Measurements from ENCODE around the gene IST1. TPM values are rescaled to one million over a fixed set of nuclear protein-coding genes. Genes with fewer than 3 reads are reported as not detected.
A peak's percentile ranks its signal among the peaks of the same experiment; 100 is the strongest.
"Not testable (repeated sequence)": the region's sequence is repeated elsewhere in the genome, so short reads cannot be mapped to it uniquely, and the experiment has no call there.

The IST1 gene
- total RNA-seq, 1 donor from 2014 or later, result 309 TPM

- H3K36me3 Mint-ChIP-seq, result peaks cover 23% of the 10 kb centered on the region
- H3K4me3 Mint-ChIP-seq, result no peak overlapping the region
- H3K27me3 Mint-ChIP-seq (ENCODE audit: low read depth), result no peaks in the 10 kb centered on the region
- no peak for TF ChIP-seq CTCF (IDR thresholded peaks at IDR 0.05; ENCODE audit: unreplicated experiment)
- peaks cover 6% of the 10 kb centered on the region for H3K4me1 Mint-ChIP-seq
- DNase-seq (ENCODE audit: low spot score in 2 of 2, unreplicated experiment in 2 of 2), result no peak
- no peak overlapping the region for H3K27ac Mint-ChIP-seq
- peaks cover 3% of the 10 kb centered on the region for H3K9me3 Mint-ChIP-seq
These were observed 7.5 kb downstream of the IST1 start for GRCh38 chr16:71902656-71903365.

- peaks cover 26% of the 10 kb centered on the region for H3K36me3 Mint-ChIP-seq
- peak overlapping the region; percentile 10 for H3K27ac Mint-ChIP-seq
- TF ChIP-seq CTCF (IDR thresholded peaks at IDR 0.05; ENCODE audit: unreplicated experiment), result no peak
- peaks cover 6% of the 10 kb centered on the region for H3K4me1 Mint-ChIP-seq
- H3K4me3 Mint-ChIP-seq, result no peak overlapping the region
- peaks cover 3% of the 10 kb centered on the region for H3K9me3 Mint-ChIP-seq
- no peaks in the 10 kb centered on the region for H3K27me3 Mint-ChIP-seq (ENCODE audit: low read depth)
- DNase-seq (ENCODE audit: low spot score in 2 of 2, unreplicated experiment in 2 of 2), result no peak
These were observed 8.3 kb downstream of the IST1 start for GRCh38 chr16:71903608-71904007.

- Mint-ChIP-seq H3K36me3 (peaks cover 32% of the 10 kb centered on the region), H3K27ac (no peak overlapping the region), H3K9me3 (peaks cover 3% of the 10 kb centered on the region), H3K27me3 (ENCODE audit: low read depth) (no peaks in the 10 kb centered on the region), H3K4me1 (peaks cover 6% of the 10 kb centered on the region), H3K4me3 (no peak overlapping the region)
- TF ChIP-seq CTCF (IDR thresholded peaks at IDR 0.05; ENCODE audit: unreplicated experiment), result no peak
- no peak for DNase-seq (ENCODE audit: low spot score in 2 of 2, unreplicated experiment in 2 of 2)
These were observed 8.9 kb downstream of the IST1 start for GRCh38 chr16:71904239-71904638.

GRCh38 chr16:71905765-71906164, 10.4 kb downstream of the IST1 start:
- peaks cover 10% of the 10 kb centered on the region for H3K4me1 Mint-ChIP-seq
- not testable (repeated sequence) for H3K9me3 Mint-ChIP-seq

GRCh38 chr16:71911121-71911520, 15.8 kb downstream of the IST1 start:
- H3K4me1 Mint-ChIP-seq, result peaks cover 18% of the 10 kb centered on the region
- DNase-seq (ENCODE audit: low spot score in 2 of 2, unreplicated experiment in 2 of 2), result no peak
- TF ChIP-seq CTCF (IDR thresholded peaks at IDR 0.05; ENCODE audit: unreplicated experiment), result no peak
- no peaks in the 10 kb centered on the region for H3K27me3 Mint-ChIP-seq (ENCODE audit: low read depth)
- H3K4me3 Mint-ChIP-seq, result no peak overlapping the region
- H3K27ac Mint-ChIP-seq, result no peak overlapping the region
- H3K36me3 Mint-ChIP-seq, result peaks cover 48% of the 10 kb centered on the region
- peaks cover 10% of the 10 kb centered on the region for H3K9me3 Mint-ChIP-seq

More at GRCh38 chr16:71905765-71906164, 10.4 kb downstream of the IST1 start:
- H3K27me3 Mint-ChIP-seq (ENCODE audit: low read depth); DNase-seq (ENCODE audit: low spot score in 2 of 2, unreplicated experiment in 2 of 2); H3K27ac Mint-ChIP-seq; H3K4me3 Mint-ChIP-seq: not testable (repeated sequence)
- H3K36me3 Mint-ChIP-seq, result peaks cover 34% of the 10 kb centered on the region

GRCh38 chr16:71912534-71913275, 17.4 kb downstream of the IST1 start:
- Mint-ChIP-seq H3K9me3 (peaks cover 12% of the 10 kb centered on the region), H3K4me1 (peaks cover 20% of the 10 kb centered on the region), H3K36me3 (peaks cover 58% of the 10 kb centered on the region), H3K27me3 (ENCODE audit: low read depth) (no peaks in the 10 kb centered on the region), H3K4me3 (no peak overlapping the region), H3K27ac (peak overlapping the region; percentile 32)
- no peak for TF ChIP-seq CTCF (IDR thresholded peaks at IDR 0.05; ENCODE audit: unreplicated experiment)
- DNase-seq (ENCODE audit: low spot score in 2 of 2, unreplicated experiment in 2 of 2), result no peak

Measured in mesothelial cell of epicardium (in vitro differentiated cells).